Liver (tissue), 9 donors: ENCODE measurements around the gene SHD. TPM values are rescaled to one million over a fixed set of nuclear protein-coding genes. Genes with fewer than 3 reads are reported as not detected.

Source experiments
- DNase-seq: peaks from one replicate; pipeline ENCODE4 v3.0.0-alpha.2; 2017; ENCODE audit warnings: low spot score
- H3K27ac ChIP-seq, 2 donors: one replicate each; pipeline ENCODE4 v1.7.0; 2013; ENCODE audit warnings: inconsistent platforms in 2 of 2, low read length in 2 of 2, control low read depth in 1 of 2, low read depth in 1 of 2, mild to moderate bottlenecking in 1 of 2
- H3K27me3 ChIP-seq, 4 donors: one replicate each; pipeline versions ENCODE4 v1.6.1 to v1.7.0; 2013; ENCODE audit warnings: low read length in 3 of 4, inconsistent platforms in 1 of 4, mild to moderate bottlenecking in 1 of 4, moderate library complexity in 1 of 4; ENCODE audit not compliant: control insufficient read depth in 4 of 4, insufficient read depth in 4 of 4
- H3K36me3 ChIP-seq, 4 donors: one replicate each; pipeline versions ENCODE4 v1.6.1 to v1.7.0; 2013; ENCODE audit warnings: low read length in 3 of 4, mild to moderate bottlenecking in 3 of 4, low read depth in 1 of 4, moderate library complexity in 1 of 4; ENCODE audit not compliant: control insufficient read depth in 4 of 4, insufficient read depth in 3 of 4
- H3K4me1 ChIP-seq, 4 donors: one replicate each; pipeline versions ENCODE4 v1.6.1 to v1.7.0; 2013; ENCODE audit warnings: low read length in 3 of 4, mild to moderate bottlenecking in 3 of 4, moderate library complexity in 1 of 4; ENCODE audit not compliant: control insufficient read depth in 4 of 4, insufficient read depth in 4 of 4
- H3K4me3 ChIP-seq, 3 donors: one replicate each; pipeline versions ENCODE4 v1.6.1 to v1.7.0; 2013; ENCODE audit warnings: low read length in 3 of 3, control low read depth in 1 of 3, low read depth in 1 of 3, mild to moderate bottlenecking in 1 of 3
- H3K9ac ChIP-seq, 2 donors: one replicate each; pipeline ENCODE4 v1.7.0; 2013; ENCODE audit warnings: low read length in 2 of 2, mild to moderate bottlenecking in 2 of 2, moderate library complexity in 2 of 2, control low read depth in 1 of 2, low read depth in 1 of 2
- H3K9me3 ChIP-seq, 4 donors: one replicate each; pipeline versions ENCODE4 v1.6.1 to v1.7.0; 2013; ENCODE audit warnings: low read length in 3 of 4; ENCODE audit not compliant: control insufficient read depth in 4 of 4
- ATF3 ChIP-seq: IDR thresholded peaks from 2 replicates; pipeline ENCODE4 v1.6.1; 2016; ENCODE audit warnings: antibody characterized with exemption
- CTCF ChIP-seq: fragments of 150-350 bp; IDR thresholded peaks from 2 replicates; pipeline ENCODE4 v1.5.1; 2017; ENCODE audit warnings: improper control_type of control experiment, low read depth, low read length; ENCODE audit not compliant: missing input control
- EGR1 ChIP-seq, 2 donors: IDR thresholded peaks; 2 replicates each; pipeline ENCODE4 v1.6.1; 2016 to 2018; ENCODE audit warnings: antibody characterized with exemption in 2 of 2, low read depth in 2 of 2
- FOXA1 ChIP-seq: IDR thresholded peaks from 2 replicates; pipeline ENCODE4 v1.6.1; 2016; ENCODE audit warnings: antibody characterized with exemption
- FOXA2 ChIP-seq: IDR thresholded peaks from 2 replicates; pipeline ENCODE4 v1.6.1; 2016; ENCODE audit warnings: antibody characterized with exemption
- GABPA ChIP-seq, 2 donors: IDR thresholded peaks in 1 of 2; conservative IDR thresholded peaks in 1 of 2; 2 replicates each; pipeline ENCODE4 v1.6.1; 2016; ENCODE audit warnings: antibody characterized with exemption in 2 of 2, mild to moderate bottlenecking in 1 of 2, moderate library complexity in 1 of 2
- HNF4A ChIP-seq, 2 donors: conservative IDR thresholded peaks; 2 replicates each; pipeline ENCODE4 v1.6.1; 2016; ENCODE audit warnings: antibody characterized with exemption in 2 of 2, mild to moderate bottlenecking in 2 of 2
- HNF4G ChIP-seq: IDR thresholded peaks from 2 replicates; pipeline ENCODE4 v1.6.1; 2016; ENCODE audit warnings: antibody characterized with exemption
- JUND ChIP-seq, 2 donors: IDR thresholded peaks; 2 replicates each; pipeline ENCODE4 v1.6.1; 2016; ENCODE audit warnings: antibody characterized with exemption in 2 of 2
- MAX ChIP-seq: IDR thresholded peaks from 2 replicates; pipeline ENCODE4 v1.6.1; 2016; ENCODE audit warnings: antibody characterized with exemption
- NR2F2 ChIP-seq: IDR thresholded peaks from 2 replicates; pipeline ENCODE4 v1.6.1; 2016; ENCODE audit warnings: antibody characterized with exemption
- RAD21 ChIP-seq, 2 donors: IDR thresholded peaks; 2 replicates each; pipeline ENCODE4 v1.6.1; 2016; ENCODE audit warnings: antibody characterized with exemption in 2 of 2, mild to moderate bottlenecking in 2 of 2
- REST ChIP-seq: IDR thresholded peaks from 2 replicates; pipeline ENCODE4 v1.6.1; 2016; ENCODE audit warnings: antibody characterized with exemption, mild to moderate bottlenecking
- RXRA ChIP-seq, 2 donors: IDR thresholded peaks; 2 replicates each; pipeline ENCODE4 v1.6.1; 2017 to 2018; ENCODE audit warnings: antibody characterized with exemption in 2 of 2, mild to moderate bottlenecking in 1 of 2
- SP1 ChIP-seq: IDR thresholded peaks from 2 replicates; pipeline ENCODE4 v1.6.1; 2018; ENCODE audit warnings: antibody characterized with exemption, mild to moderate bottlenecking
- TAF1 ChIP-seq: conservative IDR thresholded peaks from 2 replicates; pipeline ENCODE4 v1.6.1; 2016; ENCODE audit warnings: antibody characterized with exemption, mild to moderate bottlenecking
- YY1 ChIP-seq: IDR thresholded peaks from 2 replicates; pipeline ENCODE4 v1.6.1; 2016; ENCODE audit warnings: antibody characterized with exemption, mild to moderate bottlenecking
- ZBTB33 ChIP-seq: IDR thresholded peaks from 2 replicates; pipeline ENCODE4 v1.6.1; 2016; ENCODE audit warnings: antibody characterized with exemption
- WGBS: extraction: QIAGEN DNeasy Blood & Tissue Kit; methylation state at CpG from one replicate; pipeline ENCODE4 v1.1.7; 2013; 5-methylcytosine and 5-hydroxymethylcytosine counted together
- polyA plus RNA-seq, 2 donors: library from polyadenylated mRNA; stranded (reverse) in 1 of 2; unstranded in 1 of 2; fragments of 200-250 nt in 1 of 2; fragments of >200 nt in 1 of 2; fragmentation: Nextera tagmentation in 1 of 2; extraction: Ambion mirVana in 1 of 2; gene quantifications; one replicate each; pipeline versions ENCODE4 v1.2.1 to v1.2.3, GENCODE V29; 2013 to 2015
- total RNA-seq, 2 donors: library from RNA; depleted of rRNA; stranded (reverse); fragments of >200 nt; gene quantifications; one replicate each; pipeline ENCODE4 v1.2.3, GENCODE V29; 2014
- donor health status: healthy.
- donor health status: healthy.
- donor health status: healthy.
- donor health status: healthy.
- donor health status: healthy.

The SHD gene
- total and polyA plus RNA-seq, 4 donors: 0.09 to 15.7 (median 4.5) TPM

- H3K27ac ChIP-seq: peak overlapping the region; percentile 6 to 17
- TF ChIP-seq HNF4A (conservative IDR thresholded peaks at IDR 0.05) (peak; percentile 63 to 75), GABPA (IDR thresholded peaks at IDR 0.05 in 1 of 2, conservative IDR thresholded peaks at IDR 0.05 in 1 of 2) (no peak), NR2F2 (no peak), SP1 (peak; percentile 82), TAF1 (no peak), RAD21 (IDR thresholded peaks at IDR 0.05) (no peak), ZBTB33 (no peak), CTCF (no peak), JUND (IDR thresholded peaks at IDR 0.05) (peak in 1 of 2 donors; percentile 23), MAX (no peak), FOXA1 (no peak), YY1 (peak; percentile 19), FOXA2 (no peak), EGR1 (IDR thresholded peaks at IDR 0.05; ENCODE audit: low read depth in 2 of 2) (no peak), HNF4G (peak; percentile 21), ATF3 (peak; percentile 12), RXRA (IDR thresholded peaks at IDR 0.05) (peak; percentile 44 to 62), REST (no peak)
- H3K9ac ChIP-seq: peak overlapping the region in 1 of 2 donors; percentile 15
- DNase-seq: no peak
- 24% methylated on average over 20 of the region's 20 CpGs for WGBS
- peaks cover 3 to 24% (median 16%) of the 10 kb centered on the region in 4 donors for H3K4me1 ChIP-seq
- no peaks in the 10 kb centered on the region for H3K27me3 ChIP-seq
- no peaks in the 10 kb centered on the region for H3K36me3 ChIP-seq
- H3K4me3 ChIP-seq: peak overlapping the region; percentile 59 to 89 (median 60)
- H3K9me3 ChIP-seq: no peaks in the 10 kb centered on the region
Observed at GRCh38 chr19:4284176-4284958, 5.3 kb downstream of the SHD start.
